Upper lobe of left lung (tissue), 4 donors: ENCODE results near the gene DCN.

ENCODE experiments used
- CTCF ChIP-seq, 6 experiments: fragments of 450-650 bp in 4 of 6; fragments of 200-600 bp in 2 of 6; sonication (generic) in 2 of 6; IDR thresholded peaks; one replicate each; pipeline ENCODE4 v1.5.1; 2016 to 2019; ENCODE audit warnings: antibody characterized with exemption in 6 of 6
- EP300 ChIP-seq, 4 donors: sonication (generic); formaldehyde crosslinking; IDR thresholded peaks; one replicate each; pipeline ENCODE4 v1.5.1; 2017; ENCODE audit warnings: antibody characterized with exemption in 4 of 4, control low read depth in 2 of 4
- POLR2A ChIP-seq, 4 donors: fragments of 450-650 bp; IDR thresholded peaks; one replicate each; pipeline ENCODE4 v1.5.1; 2016 to 2017; ENCODE audit warnings: antibody characterized with exemption in 4 of 4, mild to moderate bottlenecking in 2 of 4

GRCh38 chr12:91109148-91109564 is 73.5 kb downstream of the DCN start:
- no peak for TF ChIP-seq POLR2A (IDR thresholded peaks at IDR 0.05)
- peak in 5 of 6 experiments; percentile 32 to 50 (median 42) for TF ChIP-seq CTCF (IDR thresholded peaks at IDR 0.05)
- TF ChIP-seq EP300 (IDR thresholded peaks at IDR 0.05) = no peak
